ENCODE measurements around the gene NOTCH3.

NOTCH3 gene

DNA sequence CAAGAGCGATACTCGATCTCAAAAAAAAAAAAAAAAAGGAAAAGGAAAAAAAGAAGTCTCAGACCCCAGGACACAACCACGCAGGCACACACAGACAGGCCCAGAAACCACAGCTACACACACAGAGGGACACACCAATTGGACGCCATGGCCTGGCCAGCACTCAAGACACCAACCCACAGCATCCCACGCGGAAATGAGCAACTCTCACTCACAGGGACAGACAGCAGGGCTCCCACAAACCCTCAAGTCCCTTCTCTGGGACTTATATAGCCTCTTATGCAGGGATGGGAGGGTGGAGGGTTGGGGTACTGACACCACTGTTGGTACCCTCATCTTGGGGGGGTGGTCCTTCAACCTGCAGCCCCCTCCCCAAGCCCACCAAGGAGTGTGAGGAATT lies 5.9 kb downstream of the NOTCH3 start:
- Mint-ChIP-seq H3K27ac (no peak overlapping the region), H3K36me3 (no peaks in the 10 kb centered on the region), H3K4me3 (peak overlapping the region; percentile 64), H3K9me3 (ENCODE audit: low read depth) (no peaks in the 10 kb centered on the region), H3K27me3 (peaks cover 37% of the 10 kb centered on the region), H3K4me1 (ENCODE audit: low read depth) (peaks cover 28% of the 10 kb centered on the region)

DNA sequence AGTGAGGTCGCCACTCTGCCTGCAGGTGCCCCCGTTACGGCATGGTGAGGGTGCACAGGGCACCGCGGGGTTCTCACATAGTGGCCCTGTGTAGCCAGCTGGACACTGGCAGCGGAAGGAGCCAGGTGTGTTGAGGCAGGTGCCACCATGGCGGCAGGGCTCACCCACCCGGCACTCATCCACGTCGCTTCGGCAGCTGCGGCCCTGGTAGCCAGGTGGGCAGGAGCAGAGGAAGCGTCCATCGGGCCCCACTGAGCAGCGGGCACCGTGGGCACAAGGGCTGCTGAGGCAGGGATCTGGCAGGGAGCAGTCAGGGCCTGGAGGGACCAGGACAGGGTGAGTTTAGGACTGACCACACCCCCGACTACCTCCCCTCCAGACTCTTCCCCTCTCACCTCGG lies 8.8 kb downstream of the NOTCH3 start:
- H3K4me1 Mint-ChIP-seq (ENCODE audit: low read depth): peaks cover 15% of the 10 kb centered on the region
- H3K27me3 Mint-ChIP-seq: peaks cover 23% of the 10 kb centered on the region
- H3K4me3 Mint-ChIP-seq: no peak overlapping the region
- H3K9me3 Mint-ChIP-seq (ENCODE audit: low read depth): no peaks in the 10 kb centered on the region
- no peaks in the 10 kb centered on the region for H3K36me3 Mint-ChIP-seq
- H3K27ac Mint-ChIP-seq: no peak overlapping the region

DNA sequence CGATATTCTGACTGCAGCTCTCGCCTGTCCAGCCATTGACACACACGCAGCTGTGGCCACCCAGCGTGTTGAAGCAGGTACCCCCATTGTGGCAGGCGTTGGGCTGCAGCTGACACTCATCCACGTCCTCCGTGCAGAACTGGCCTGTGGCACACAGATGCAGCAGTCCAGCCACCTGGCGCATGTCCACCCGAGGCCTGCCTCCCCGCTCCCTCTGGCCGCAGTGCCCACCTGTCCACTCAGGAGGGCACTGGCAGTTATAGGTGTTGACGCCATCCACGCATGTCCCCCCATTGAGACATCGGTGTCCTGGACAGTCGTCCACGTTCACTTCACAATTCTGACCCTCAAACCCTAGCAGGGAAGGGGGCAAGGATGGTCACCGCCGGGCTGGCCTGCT lies 9.3 kb downstream of the NOTCH3 start:
- Mint-ChIP-seq H3K27ac (no peak overlapping the region), H3K9me3 (ENCODE audit: low read depth) (no peaks in the 10 kb centered on the region), H3K36me3 (no peaks in the 10 kb centered on the region), H3K4me3 (no peak overlapping the region), H3K27me3 (peaks cover 19% of the 10 kb centered on the region), H3K4me1 (ENCODE audit: low read depth) (peaks cover 12% of the 10 kb centered on the region)

DNA sequence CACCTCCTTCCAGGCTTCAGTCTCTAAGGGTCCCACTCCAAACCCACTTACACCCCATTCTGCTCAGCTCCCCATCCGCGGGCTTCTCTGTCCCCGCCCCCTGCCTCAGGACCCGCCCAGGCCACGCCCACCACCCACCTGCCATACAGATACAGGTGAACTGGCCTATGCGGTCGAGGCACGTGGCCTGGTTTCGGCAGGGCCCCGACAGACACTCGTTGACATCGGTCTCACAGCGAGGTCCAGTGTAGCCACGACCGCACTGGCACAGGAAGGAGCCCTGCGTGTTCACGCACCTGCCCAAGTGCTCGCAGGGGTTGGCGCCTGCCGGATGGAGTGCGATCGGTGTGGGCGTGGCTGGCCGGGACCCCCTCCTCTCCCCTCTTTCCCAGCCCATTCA lies 11.9 kb downstream of the NOTCH3 start:
- Mint-ChIP-seq H3K4me3 (no peak overlapping the region), H3K27ac (no peak overlapping the region), H3K9me3 (ENCODE audit: low read depth) (no peaks in the 10 kb centered on the region), H3K27me3 (peaks cover 8% of the 10 kb centered on the region), H3K36me3 (no peaks in the 10 kb centered on the region), H3K4me1 (ENCODE audit: low read depth) (no peaks in the 10 kb centered on the region)

DNA sequence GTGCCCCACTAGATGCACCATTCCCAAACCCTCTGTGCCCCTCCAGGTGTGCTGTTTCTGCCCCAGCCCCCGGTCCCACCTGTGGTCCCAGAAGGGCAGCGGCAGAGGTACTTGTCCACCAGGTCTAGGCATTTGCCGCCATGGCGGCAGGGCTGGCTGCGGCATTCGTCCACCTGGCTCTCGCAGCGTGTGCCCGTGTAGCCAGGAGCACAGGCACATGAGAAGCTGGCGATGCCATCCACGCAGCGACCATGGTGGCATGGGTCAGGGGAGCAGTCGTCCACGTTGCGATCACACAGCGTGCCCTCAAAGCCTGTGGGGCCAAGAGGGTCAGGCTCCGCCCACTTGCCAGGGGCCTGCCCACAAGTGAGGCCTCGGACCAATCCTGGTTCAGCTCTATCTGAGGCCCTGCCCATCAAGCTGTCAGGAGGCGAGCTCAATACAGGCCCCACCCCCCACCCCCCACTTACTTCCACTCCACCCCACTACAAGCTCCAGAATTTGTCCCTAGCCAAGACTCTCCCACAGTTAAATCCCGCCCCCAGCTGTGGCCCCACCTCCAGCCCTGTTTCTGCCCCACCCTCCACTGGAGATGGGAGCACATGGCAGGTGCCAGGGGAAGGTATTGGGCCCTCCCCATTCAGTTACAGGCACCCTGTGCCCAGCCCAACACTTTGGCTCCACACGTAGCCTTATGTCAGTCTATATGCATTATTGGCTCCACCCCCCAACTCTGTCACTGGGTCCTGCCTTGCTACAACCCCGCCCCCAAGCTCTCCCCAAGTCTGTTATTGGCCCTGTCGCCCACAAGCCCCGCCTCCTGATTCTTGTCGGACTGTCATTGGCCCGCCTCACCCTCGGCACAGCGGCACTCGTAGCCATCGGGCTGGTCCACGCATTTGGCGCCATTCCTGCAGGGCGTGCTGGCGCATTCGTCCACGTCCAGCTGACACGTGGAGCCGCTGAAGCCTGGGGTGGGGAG lies 13.5 kb downstream of the NOTCH3 start:
- Mint-ChIP-seq H3K36me3 (no peaks in the 10 kb centered on the region), H3K27ac (no peak overlapping the region), H3K4me1 (ENCODE audit: low read depth) (no peaks in the 10 kb centered on the region), H3K9me3 (ENCODE audit: low read depth) (no peaks in the 10 kb centered on the region), H3K27me3 (peaks cover under 1% of the 10 kb centered on the region), H3K4me3 (no peak overlapping the region)

DNA sequence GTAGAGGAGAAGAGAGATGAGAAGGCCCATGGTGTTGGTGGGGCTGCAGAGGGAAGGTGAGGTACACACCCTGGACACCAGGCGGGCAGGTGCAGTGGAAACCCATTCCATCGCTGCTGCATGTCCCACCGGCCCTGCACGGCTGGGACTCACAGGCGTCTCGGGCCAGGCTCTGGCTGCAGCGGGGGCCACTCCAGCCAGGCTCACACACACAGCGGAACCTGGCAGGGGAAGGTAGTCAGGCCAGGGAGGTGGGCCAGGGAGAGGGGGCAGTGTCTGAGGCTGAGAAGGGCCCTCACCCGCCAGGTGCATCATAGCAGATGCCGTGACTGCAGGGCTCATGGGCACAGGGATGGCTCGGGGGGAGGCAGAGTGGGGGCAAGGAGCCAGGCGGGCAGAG lies 15.6 kb downstream of the NOTCH3 start:
- no peaks in the 10 kb centered on the region for H3K4me1 Mint-ChIP-seq (ENCODE audit: low read depth)
- H3K27me3 Mint-ChIP-seq: peaks cover 1% of the 10 kb centered on the region
- H3K27ac Mint-ChIP-seq: no peak overlapping the region
- H3K36me3 Mint-ChIP-seq: no peaks in the 10 kb centered on the region
- no peak overlapping the region for H3K4me3 Mint-ChIP-seq
- no peaks in the 10 kb centered on the region for H3K9me3 Mint-ChIP-seq (ENCODE audit: low read depth)

DNA sequence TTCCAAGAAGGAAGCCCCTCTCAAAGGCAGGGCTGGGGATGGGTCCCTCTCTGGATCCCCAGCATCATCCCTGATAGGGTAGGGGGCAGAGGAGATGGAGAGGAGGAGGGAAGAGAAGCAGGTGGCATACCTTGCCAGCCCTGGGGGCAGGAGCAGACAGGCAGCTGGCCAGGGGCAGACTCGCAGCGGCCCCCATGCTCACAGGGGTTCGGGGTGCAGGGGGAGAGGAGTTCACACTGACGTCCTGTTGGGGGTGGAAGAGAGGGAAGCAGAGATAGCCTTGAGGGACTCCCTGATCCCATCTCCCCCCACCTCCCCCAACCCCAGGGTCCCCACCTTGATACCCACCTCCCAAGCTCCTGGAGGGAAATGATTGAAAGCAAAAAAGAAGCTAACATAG lies 16.0 kb downstream of the NOTCH3 start:
- peaks cover 2% of the 10 kb centered on the region for H3K27me3 Mint-ChIP-seq
- H3K36me3 Mint-ChIP-seq: no peaks in the 10 kb centered on the region
- no peak overlapping the region for H3K4me3 Mint-ChIP-seq
- no peaks in the 10 kb centered on the region for H3K9me3 Mint-ChIP-seq (ENCODE audit: low read depth)
- H3K27ac Mint-ChIP-seq: no peak overlapping the region
- no peaks in the 10 kb centered on the region for H3K4me1 Mint-ChIP-seq (ENCODE audit: low read depth)

DNA sequence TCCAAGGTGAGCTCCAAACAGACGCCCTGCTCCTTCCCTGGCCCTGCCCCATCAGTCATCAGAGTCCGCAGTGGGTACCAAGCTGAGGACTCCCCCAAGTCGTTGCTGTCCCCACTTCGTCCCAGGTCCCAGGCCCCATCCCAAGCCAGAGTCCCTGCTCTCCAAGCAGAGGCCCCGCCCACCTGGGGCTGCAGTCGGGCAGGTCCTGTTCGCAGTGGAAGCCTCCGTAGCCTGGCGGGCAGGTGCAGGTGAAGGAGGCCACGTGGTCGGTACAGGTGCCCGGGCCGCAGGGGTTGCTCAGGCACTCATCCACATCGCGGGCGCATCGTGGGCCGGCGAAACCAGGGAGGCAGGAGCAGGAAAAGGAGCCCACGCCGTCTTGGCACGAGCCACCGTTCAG lies 19.4 kb downstream of the NOTCH3 start:
- H3K36me3 Mint-ChIP-seq: no peaks in the 10 kb centered on the region
- H3K4me1 Mint-ChIP-seq (ENCODE audit: low read depth): peaks cover 4% of the 10 kb centered on the region
- H3K27me3 Mint-ChIP-seq: peaks cover 5% of the 10 kb centered on the region
- no peak overlapping the region for H3K4me3 Mint-ChIP-seq
- no peaks in the 10 kb centered on the region for H3K9me3 Mint-ChIP-seq (ENCODE audit: low read depth)
- no peak overlapping the region for H3K27ac Mint-ChIP-seq

DNA sequence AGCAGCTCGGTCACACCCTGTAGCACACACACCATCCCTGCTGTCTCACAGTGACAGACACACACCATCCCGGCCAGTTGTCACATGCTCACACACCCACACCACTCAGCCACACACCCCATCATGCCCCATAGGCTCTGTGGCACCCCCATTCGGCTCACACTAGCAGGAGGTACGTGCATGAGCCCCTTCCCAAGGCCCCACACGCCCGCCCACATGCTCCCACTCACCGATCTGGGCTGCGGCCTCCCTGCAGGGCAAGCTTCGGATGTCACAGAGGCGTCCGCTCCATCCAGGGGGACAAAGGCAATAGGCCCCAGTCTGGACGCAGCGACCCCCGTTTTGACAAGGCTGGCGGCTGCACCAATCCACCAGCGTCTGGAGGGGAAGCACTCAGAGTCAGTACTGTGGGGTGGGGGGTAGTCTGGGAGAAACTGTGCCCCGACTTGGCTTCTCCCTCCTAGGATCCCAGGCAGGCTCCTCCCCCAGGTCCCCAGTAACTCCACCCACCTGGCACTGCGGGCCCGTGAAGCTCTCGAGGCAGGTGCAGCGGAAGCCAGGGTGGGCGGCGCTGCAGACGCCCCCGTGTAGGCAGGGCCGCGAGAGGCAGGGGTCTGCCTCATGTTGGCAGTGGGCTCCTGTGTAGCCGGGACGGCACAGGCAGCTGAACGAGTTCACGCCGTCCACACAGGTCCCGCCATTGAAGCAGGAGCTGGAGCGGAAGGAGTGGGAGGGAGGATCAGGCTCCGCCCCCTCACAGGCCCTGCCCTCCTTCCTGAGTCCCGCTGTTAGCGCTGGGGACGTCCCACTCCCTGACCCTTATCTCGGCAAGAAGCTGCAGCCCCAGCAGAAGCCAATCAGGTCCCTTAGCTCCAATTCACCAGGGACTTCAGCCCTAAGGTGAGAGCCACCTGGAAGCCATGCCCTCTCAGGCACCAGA lies 20.1 kb downstream of the NOTCH3 start:
- Mint-ChIP-seq H3K27ac (no peak overlapping the region), H3K36me3 (no peaks in the 10 kb centered on the region), H3K4me1 (ENCODE audit: low read depth) (peaks cover 4% of the 10 kb centered on the region), H3K27me3 (peaks cover 7% of the 10 kb centered on the region), H3K9me3 (ENCODE audit: low read depth) (no peaks in the 10 kb centered on the region), H3K4me3 (no peak overlapping the region)

DNA sequence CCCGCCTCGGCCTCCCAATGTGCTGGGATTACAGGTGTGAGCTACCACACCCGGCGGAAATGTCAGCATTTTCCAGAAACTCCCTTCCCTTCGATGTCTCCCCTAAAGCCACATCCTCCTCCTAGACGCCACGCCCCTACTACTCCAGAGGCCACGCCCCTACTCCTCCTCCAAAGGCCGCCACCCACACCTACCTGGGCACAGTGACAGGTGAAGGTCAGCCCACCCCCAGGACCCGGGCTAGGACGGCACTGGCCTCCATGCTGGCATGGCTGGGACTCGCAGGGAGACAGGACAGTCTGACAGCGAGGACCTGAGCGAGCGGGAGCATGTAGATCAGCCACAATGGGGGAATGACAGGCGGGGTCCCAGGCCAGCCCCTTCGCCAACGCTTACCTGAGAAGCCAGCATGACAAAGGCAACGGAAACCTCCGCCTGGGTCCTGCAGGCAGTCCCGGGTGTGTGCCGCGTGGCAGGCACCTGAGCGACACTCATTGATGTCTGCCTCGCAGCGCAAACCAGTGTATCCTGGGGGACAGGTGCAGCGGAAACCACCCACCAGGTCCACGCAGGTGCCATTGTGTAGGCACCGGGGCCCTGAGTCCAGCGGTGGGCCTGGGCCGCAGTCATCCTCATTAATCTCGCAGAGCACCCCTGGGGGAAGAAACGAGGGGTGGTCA lies 22.0 kb downstream of the NOTCH3 start:
- Mint-ChIP-seq H3K27ac (no peak overlapping the region), H3K4me1 (ENCODE audit: low read depth) (peaks cover 4% of the 10 kb centered on the region), H3K4me3 (peak overlapping the region; percentile 40), H3K9me3 (ENCODE audit: low read depth) (no peaks in the 10 kb centered on the region), H3K27me3 (peaks cover 9% of the 10 kb centered on the region), H3K36me3 (no peaks in the 10 kb centered on the region)

DNA sequence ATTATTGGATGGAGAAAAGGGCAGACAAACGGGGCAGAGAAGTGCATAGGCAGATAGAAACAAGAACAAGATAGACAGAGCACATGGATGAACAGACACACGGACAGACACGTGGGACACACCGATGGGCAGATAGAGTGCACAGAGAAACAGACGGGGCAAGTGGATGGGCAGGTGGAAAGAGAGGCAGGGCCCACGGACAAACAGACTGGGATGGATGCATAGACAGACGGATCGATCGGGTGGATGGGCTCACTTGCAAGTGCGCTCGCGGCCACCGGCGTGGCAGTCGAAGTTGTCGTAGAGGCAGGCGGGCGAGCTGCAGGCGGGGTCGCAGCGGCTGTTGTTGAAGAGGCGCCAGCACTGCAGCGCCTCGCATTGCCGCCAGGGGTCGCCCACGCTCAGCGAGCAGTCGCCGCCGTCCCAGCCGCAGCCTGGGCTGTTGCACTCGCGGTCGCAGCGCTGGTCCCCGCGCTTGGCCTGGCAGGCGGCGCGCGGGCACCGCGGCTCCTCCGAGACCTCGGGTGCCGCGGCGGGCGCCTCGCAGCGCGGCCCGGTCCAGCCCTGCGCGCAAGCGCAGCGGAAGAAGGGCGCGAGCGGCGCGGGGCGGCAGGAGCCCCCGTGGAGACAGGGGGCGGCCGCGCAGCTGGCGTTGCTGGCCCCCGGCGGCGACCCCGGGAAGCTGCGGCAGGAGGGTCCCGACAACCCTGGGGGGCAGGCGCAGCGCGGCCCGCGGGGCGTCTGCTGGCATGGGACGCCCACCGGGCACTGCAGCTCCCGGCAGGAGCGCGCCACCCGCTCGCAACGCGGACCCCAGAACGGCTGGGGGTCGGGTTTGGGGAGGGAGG lies 23.3 kb downstream of the NOTCH3 start:
- Mint-ChIP-seq H3K27ac (peak overlapping the region; percentile 4), H3K4me3 (peak overlapping the region; percentile 71), H3K27me3 (peaks cover 9% of the 10 kb centered on the region), H3K9me3 (ENCODE audit: low read depth) (no peaks in the 10 kb centered on the region), H3K4me1 (ENCODE audit: low read depth) (peaks cover 4% of the 10 kb centered on the region), H3K36me3 (no peaks in the 10 kb centered on the region)

DNA sequence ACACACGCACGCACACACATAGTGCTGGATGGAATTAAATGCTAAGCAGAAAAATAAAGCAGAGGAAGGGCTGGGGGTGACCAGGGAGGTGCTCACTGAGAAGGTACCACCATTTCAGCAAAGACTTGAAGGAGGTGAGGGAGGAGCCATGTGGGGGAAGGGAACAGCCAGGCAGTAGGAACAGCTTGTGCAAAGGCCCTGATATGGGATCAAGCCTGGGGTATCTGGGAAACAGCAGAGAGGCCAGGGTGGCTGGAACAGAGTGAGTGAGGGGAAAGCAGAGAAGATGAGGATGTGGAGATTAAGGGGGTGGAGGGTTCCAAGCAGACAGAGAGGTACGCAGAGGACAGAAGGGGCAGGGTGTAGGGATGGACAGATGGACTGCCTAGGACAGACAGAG lies 25.2 kb downstream of the NOTCH3 start:
- Mint-ChIP-seq H3K9me3 (ENCODE audit: low read depth) (no peaks in the 10 kb centered on the region), H3K4me1 (ENCODE audit: low read depth) (peaks cover 4% of the 10 kb centered on the region), H3K36me3 (no peaks in the 10 kb centered on the region), H3K27ac (no peak overlapping the region), H3K27me3 (peaks cover 9% of the 10 kb centered on the region), H3K4me3 (no peak overlapping the region)

DNA sequence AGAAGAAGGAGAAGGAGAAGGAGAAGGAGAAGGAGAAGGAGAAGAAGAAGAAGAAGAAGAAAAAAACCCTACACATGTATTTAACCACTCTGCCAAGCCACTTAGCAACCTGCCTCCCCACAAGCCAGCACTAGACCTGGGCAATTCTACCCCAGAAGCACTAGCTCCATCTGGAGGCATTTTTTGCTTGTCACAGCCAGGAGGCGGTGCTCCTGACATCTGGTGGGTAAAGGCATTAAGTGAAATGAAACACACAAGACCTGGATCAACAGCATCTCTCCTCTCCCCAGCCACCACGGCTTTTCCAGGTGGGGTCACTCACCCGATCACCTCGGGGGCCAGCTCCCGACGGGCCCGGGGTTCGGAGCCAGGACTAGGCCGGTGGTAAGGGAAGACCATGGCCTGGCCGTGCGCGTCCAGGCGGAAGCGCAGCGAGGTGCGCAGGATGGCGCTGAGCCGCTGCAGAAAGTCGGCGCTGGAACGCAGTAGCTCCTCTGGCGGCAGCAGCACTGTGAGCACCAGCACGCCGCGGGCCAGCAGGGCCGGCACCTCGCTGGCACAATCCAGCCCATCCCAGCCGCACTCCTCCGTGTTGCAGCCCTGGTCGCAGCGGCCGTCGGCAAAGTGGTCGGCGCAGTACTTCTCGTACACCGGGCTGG lies 26.9 kb downstream of the NOTCH3 start:
- Mint-ChIP-seq H3K36me3 (no peaks in the 10 kb centered on the region), H3K27me3 (peaks cover 7% of the 10 kb centered on the region), H3K27ac (no peak overlapping the region), H3K4me1 (ENCODE audit: low read depth) (peaks cover 4% of the 10 kb centered on the region), H3K4me3 (no peak overlapping the region), H3K9me3 (ENCODE audit: low read depth) (no peaks in the 10 kb centered on the region)

DNA sequence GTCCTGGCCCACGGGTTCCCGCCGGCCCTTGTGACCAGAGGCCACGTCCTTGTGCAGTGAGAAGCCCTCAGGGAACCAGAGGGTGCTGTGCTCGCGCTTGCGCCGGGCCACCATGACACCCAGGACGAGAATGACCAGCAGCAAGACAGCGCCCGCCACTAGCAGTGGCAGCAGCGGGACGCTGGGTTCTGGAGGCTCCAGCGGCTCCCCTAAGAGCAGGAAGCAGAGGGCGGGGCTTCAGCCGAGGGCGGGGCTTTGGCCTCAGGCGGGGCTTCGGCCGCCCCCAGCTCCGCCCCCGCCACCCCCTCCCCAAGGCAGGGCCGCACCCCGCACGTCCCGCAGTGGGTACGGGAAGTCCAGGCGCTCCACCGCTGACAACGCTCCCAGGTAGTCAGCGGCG lies 30.4 kb downstream of the NOTCH3 start:
- H3K4me3 Mint-ChIP-seq: no peak overlapping the region
- H3K9me3 Mint-ChIP-seq (ENCODE audit: low read depth): no peaks in the 10 kb centered on the region
- H3K4me1 Mint-ChIP-seq (ENCODE audit: low read depth): no peaks in the 10 kb centered on the region
- no peak overlapping the region for H3K27ac Mint-ChIP-seq
- no peaks in the 10 kb centered on the region for H3K36me3 Mint-ChIP-seq
- no peaks in the 10 kb centered on the region for H3K27me3 Mint-ChIP-seq

Data from activated naive CD8-positive, alpha-beta T cell (primary cell).